ENCODE results near the gene WDHD1.
"Not testable (repeated sequence)": the region's sequence is repeated elsewhere in the genome, so short reads cannot be mapped to it uniquely, and the experiment has no call there.

- not testable (repeated sequence) for TF ChIP-seq CTCF (IDR thresholded peaks at IDR 0.05; ENCODE audit: insufficient read depth, low read length, poor library complexity, severe bottlenecking); EZH2phosphoT487 (conservative IDR thresholded peaks at IDR 0.05; ENCODE audit: low read length)
Observed at GRCh38 chr14:54953609-54954008, 73.3 kb downstream of the WDHD1 start.

Measured in SU-DHL-6 (cell line).